K562 (cell line): ENCODE measurements around the gene PRCD. TPM values are rescaled to one million over a fixed set of nuclear protein-coding genes. Genes with fewer than 3 reads are reported as not detected.

Experiments
- HOXB6 ChIP-seq: fragments of 250-450 bp; sonication (Bioruptor Pico); IDR thresholded peaks from 2 replicates; pipeline ENCODE4 v1.5.1; 2022; ENCODE audit warnings: mild to moderate bottlenecking, borderline replicate concordance
- MTA3 ChIP-seq: fragments of 450-650 bp; formaldehyde crosslinking; IDR thresholded peaks from 2 replicates; pipeline ENCODE4 v1.6.1; 2017; ENCODE audit warnings: mild to moderate bottlenecking, borderline replicate concordance
- NFE2L1 ChIP-seq: fragments of 450-650 bp; IDR thresholded peaks from 2 replicates; pipeline ENCODE4 v1.6.1; 2016; ENCODE audit warnings: missing genetic modification characterization, low read depth, mild to moderate bottlenecking, missing compliant biosample characterization, moderate library complexity, borderline replicate concordance
- ZNF239 ChIP-seq: fragments of 250-450 bp; sonication (Bioruptor Pico); IDR thresholded peaks from 2 replicates; pipeline ENCODE4 v1.4.0; 2020; ENCODE audit warnings: mild to moderate bottlenecking
- ZNF609 ChIP-seq: sonication (generic); formaldehyde crosslinking; IDR thresholded peaks from 2 replicates; pipeline ENCODE4 v1.8.1; 2023; ENCODE audit warnings: missing genetic modification reagents, mild to moderate bottlenecking, borderline replicate concordance
- ZSCAN29 ChIP-seq: fragments of 450-650 bp; IDR thresholded peaks from 2 replicates; pipeline ENCODE4 v1.6.1; 2017
- polyA plus RNA-seq, 8 experiments: library from polyadenylated mRNA; depleted of rRNA in 4 of 8; stranded (reverse) in 5 of 8; unstranded in 3 of 8; fragments of >200 nt; fragmentation: Nextera tagmentation in 2 of 8; fragmentation: Illumina TruSeq in 1 of 8; extraction: Ambion mirVana in 2 of 8; extraction: Trizol in 1 of 8; gene quantifications; 2 replicates each; pipeline versions ENCODE4 v1.2.1 to v1.2.3, GENCODE V29; 2011 to 2014; ENCODE audit warnings: inconsistent platforms in 1 of 8, missing spikeins in 1 of 8
- total RNA-seq, 7 experiments: library from RNA; depleted of rRNA in 6 of 7; stranded (reverse); fragments of >200 nt in 6 of 7; fragmentation: Illumina TruSeq in 2 of 7; extraction: Trizol in 2 of 7; gene quantifications; 2 replicates each; pipeline versions ENCODE4 v1.2.1 to v1.2.3, GENCODE V29; 2011 to 2021; ENCODE audit warnings: low replicate concordance in 1 of 7
- TF ChIP-seq, protein P1 (sequence below), 2 experiments: fragments of 200-800 bp in 1 of 2; sonication (Bioruptor generic) in 1 of 2; sonication (generic) in 1 of 2; formaldehyde crosslinking in 1 of 2; IDR thresholded peaks in 1 of 2; conservative IDR thresholded peaks in 1 of 2; 2 replicates each; pipeline versions ENCODE4 v1.5.0 to v1.6.1; 2016 to 2020; ENCODE audit warnings: missing compliant biosample characterization in 1 of 2, missing genetic modification characterization in 1 of 2, missing genetic modification reagents in 1 of 2
- TF ChIP-seq, protein P2 (sequence below), 2 experiments: fragments of 450-650 bp; formaldehyde crosslinking in 1 of 2; IDR thresholded peaks; 2 replicates each; pipeline versions ENCODE4 v1.4.0 to v1.6.1; 2014 to 2020; ENCODE audit warnings: mild to moderate bottlenecking in 2 of 2, borderline replicate concordance in 1 of 2, low read depth in 1 of 2

The PRCD gene
- total and polyA plus RNA-seq, 9 of the 15 experiments (the other 6 are each of a cell fraction or from before 2014, with no cell fraction given) = 0.20 to 0.25 (median 0.21) TPM; not detected in 6

DNA sequence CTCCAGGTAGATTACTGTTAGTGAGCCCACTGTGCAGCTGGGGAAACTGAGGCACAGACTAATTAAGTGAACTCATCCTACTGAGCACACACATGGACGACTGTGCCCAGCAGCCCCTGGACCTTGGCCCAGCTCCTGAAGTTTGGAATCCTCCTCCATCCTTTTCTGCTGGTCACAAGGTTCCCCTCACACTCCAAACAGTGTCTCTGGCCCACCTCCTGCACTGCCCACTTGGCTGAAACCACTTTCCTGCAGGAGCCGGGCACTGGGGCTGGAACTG lies 42.2 kb upstream of the PRCD start (continued):
- TF ChIP-seq ZNF609 (CRISPR knock-in tag) (no peak), NFE2L1 (tag) (no peak), MTA3 (no peak), HOXB6 (CRISPR knock-in tag) (no peak), ZSCAN29 (no peak), ZNF239 (CRISPR knock-in tag) (no peak)
- TF ChIP-seq, protein P1, sequence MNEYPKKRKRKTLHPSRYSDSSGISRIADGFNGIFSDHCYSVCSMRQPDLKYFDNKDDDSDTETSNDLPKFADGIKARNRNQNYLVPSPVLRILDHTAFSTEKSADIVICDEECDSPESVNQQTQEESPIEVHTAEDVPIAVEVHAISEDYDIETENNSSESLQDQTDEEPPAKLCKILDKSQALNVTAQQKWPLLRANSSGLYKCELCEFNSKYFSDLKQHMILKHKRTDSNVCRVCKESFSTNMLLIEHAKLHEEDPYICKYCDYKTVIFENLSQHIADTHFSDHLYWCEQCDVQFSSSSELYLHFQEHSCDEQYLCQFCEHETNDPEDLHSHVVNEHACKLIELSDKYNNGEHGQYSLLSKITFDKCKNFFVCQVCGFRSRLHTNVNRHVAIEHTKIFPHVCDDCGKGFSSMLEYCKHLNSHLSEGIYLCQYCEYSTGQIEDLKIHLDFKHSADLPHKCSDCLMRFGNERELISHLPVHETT (CRISPR knock-in tag; conservative IDR thresholded peaks at IDR 0.05 in 1 of 2, IDR thresholded peaks at IDR 0.05 in 1 of 2) = no peak
- TF ChIP-seq, protein P2, sequence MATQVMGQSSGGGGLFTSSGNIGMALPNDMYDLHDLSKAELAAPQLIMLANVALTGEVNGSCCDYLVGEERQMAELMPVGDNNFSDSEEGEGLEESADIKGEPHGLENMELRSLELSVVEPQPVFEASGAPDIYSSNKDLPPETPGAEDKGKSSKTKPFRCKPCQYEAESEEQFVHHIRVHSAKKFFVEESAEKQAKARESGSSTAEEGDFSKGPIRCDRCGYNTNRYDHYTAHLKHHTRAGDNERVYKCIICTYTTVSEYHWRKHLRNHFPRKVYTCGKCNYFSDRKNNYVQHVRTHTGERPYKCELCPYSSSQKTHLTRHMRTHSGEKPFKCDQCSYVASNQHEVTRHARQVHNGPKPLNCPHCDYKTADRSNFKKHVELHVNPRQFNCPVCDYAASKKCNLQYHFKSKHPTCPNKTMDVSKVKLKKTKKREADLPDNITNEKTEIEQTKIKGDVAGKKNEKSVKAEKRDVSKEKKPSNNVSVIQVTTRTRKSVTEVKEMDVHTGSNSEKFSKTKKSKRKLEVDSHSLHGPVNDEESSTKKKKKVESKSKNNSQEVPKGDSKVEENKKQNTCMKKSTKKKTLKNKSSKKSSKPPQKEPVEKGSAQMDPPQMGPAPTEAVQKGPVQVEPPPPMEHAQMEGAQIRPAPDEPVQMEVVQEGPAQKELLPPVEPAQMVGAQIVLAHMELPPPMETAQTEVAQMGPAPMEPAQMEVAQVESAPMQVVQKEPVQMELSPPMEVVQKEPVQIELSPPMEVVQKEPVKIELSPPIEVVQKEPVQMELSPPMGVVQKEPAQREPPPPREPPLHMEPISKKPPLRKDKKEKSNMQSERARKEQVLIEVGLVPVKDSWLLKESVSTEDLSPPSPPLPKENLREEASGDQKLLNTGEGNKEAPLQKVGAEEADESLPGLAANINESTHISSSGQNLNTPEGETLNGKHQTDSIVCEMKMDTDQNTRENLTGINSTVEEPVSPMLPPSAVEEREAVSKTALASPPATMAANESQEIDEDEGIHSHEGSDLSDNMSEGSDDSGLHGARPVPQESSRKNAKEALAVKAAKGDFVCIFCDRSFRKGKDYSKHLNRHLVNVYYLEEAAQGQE (IDR thresholded peaks at IDR 0.05; ENCODE audit: borderline replicate concordance) = no peak
- TF ChIP-seq, protein P2 (CRISPR knock-in tag; IDR thresholded peaks at IDR 0.05; ENCODE audit: low read depth) = no peak
